ENCODE results near the gene CAMSAP2.
"Not testable (repeated sequence)": the region's sequence is repeated elsewhere in the genome, so short reads cannot be mapped to it uniquely, and the experiment has no call there.

The CAMSAP2 gene

GRCh38 chr1:200780545-200781369, 42.1 kb downstream of the CAMSAP2 start:
- DNase-seq (ENCODE audit: low read depth in 2 of 2, low spot score in 1 of 2), result no peak

- no peak for DNase-seq (ENCODE audit: low read depth in 2 of 2, low spot score in 1 of 2)
Measured at GRCh38 chr1:200783926-200784325, 45.2 kb downstream of the CAMSAP2 start.

- DNase-seq (ENCODE audit: low read depth in 2 of 2, low spot score in 1 of 2), result no peak
Measured at GRCh38 chr1:200784576-200784975, 45.9 kb downstream of the CAMSAP2 start.

GRCh38 chr1:200786788-200787187, 48.1 kb downstream of the CAMSAP2 start:
- DNase-seq (ENCODE audit: low read depth in 2 of 2, low spot score in 1 of 2), result no peak

GRCh38 chr1:200787896-200788387, 49.2 kb downstream of the CAMSAP2 start:
- no peak for DNase-seq (ENCODE audit: low read depth in 2 of 2, low spot score in 1 of 2)

- not testable (repeated sequence) for DNase-seq (ENCODE audit: low read depth in 2 of 2, low spot score in 1 of 2)
Measured at GRCh38 chr1:200791012-200791411, 52.3 kb downstream of the CAMSAP2 start.

GRCh38 chr1:200793677-200794076, 55.0 kb downstream of the CAMSAP2 start:
- DNase-seq (ENCODE audit: low read depth in 2 of 2, low spot score in 1 of 2), result no peak

GRCh38 chr1:200794506-200795065, 55.9 kb downstream of the CAMSAP2 start:
- DNase-seq (ENCODE audit: low read depth in 2 of 2, low spot score in 1 of 2), result no peak

GRCh38 chr1:200795156-200795555, 56.5 kb downstream of the CAMSAP2 start:
- DNase-seq (ENCODE audit: low read depth in 2 of 2, low spot score in 1 of 2), result no peak

- DNase-seq (ENCODE audit: low read depth in 2 of 2, low spot score in 1 of 2), result no peak
Measured at GRCh38 chr1:200802042-200802441, 63.3 kb downstream of the CAMSAP2 start.

- DNase-seq (ENCODE audit: low read depth in 2 of 2, low spot score in 1 of 2), result peak; percentile 37 to 54
Measured at GRCh38 chr1:200802865-200803512, 64.3 kb downstream of the CAMSAP2 start.

GRCh38 chr1:200805719-200806118, 67.0 kb downstream of the CAMSAP2 start:
- DNase-seq (ENCODE audit: low read depth in 2 of 2, low spot score in 1 of 2), result no peak

GRCh38 chr1:200808846-200809245, 70.2 kb downstream of the CAMSAP2 start:
- no peak for DNase-seq (ENCODE audit: low read depth in 2 of 2, low spot score in 1 of 2)

- no peak for DNase-seq (ENCODE audit: low read depth in 2 of 2, low spot score in 1 of 2)
Measured at GRCh38 chr1:200811704-200812103, 73.0 kb downstream of the CAMSAP2 start.

- DNase-seq (ENCODE audit: low read depth in 2 of 2, low spot score in 1 of 2), result not testable (repeated sequence)
Measured at GRCh38 chr1:200816624-200817224, 78.0 kb downstream of the CAMSAP2 start.

GRCh38 chr1:200818248-200818647, 79.6 kb downstream of the CAMSAP2 start:
- no peak for DNase-seq (ENCODE audit: low read depth in 2 of 2, low spot score in 1 of 2)

GRCh38 chr1:200819726-200820125, 81.0 kb downstream of the CAMSAP2 start:
- no peak for DNase-seq (ENCODE audit: low read depth in 2 of 2, low spot score in 1 of 2)

- no peak for DNase-seq (ENCODE audit: low read depth in 2 of 2, low spot score in 1 of 2)
Measured at GRCh38 chr1:200831091-200831490, 92.4 kb downstream of the CAMSAP2 start.

- no peak for DNase-seq (ENCODE audit: low read depth in 2 of 2, low spot score in 1 of 2)
Measured at GRCh38 chr1:200834383-200834782, 95.7 kb downstream of the CAMSAP2 start.

- no peak for DNase-seq (ENCODE audit: low read depth in 2 of 2, low spot score in 1 of 2)
Measured at GRCh38 chr1:200836213-200836612, 97.5 kb downstream of the CAMSAP2 start.

- no peak for DNase-seq (ENCODE audit: low read depth in 2 of 2, low spot score in 1 of 2)
Measured at GRCh38 chr1:200837931-200838571, 99.4 kb downstream of the CAMSAP2 start.

Measured in stimulated activated CD8-positive, alpha-beta memory T cell treated with anti-CD3 and anti-CD28 coated beads, Interleukin-4, amount 100 ng/mL, for 4 hours (primary cell).